Thyroid gland (tissue), 4 donors: ENCODE data around the gene EYS.

Experiments
- CTCF ChIP-seq, 6 experiments: fragments of 200-600 bp in 3 of 6; fragments of 450-650 bp in 3 of 6; sonication (generic) in 3 of 6; IDR thresholded peaks; one replicate each; pipeline ENCODE4 v1.5.1; 2016 to 2019; ENCODE audit warnings: antibody characterized with exemption in 6 of 6, mild to moderate bottlenecking in 2 of 6, inconsistent platforms in 1 of 6, moderate library complexity in 1 of 6
- POLR2A ChIP-seq, 2 donors: fragments of 450-650 bp; IDR thresholded peaks; one replicate each; pipeline ENCODE4 v1.6.1; 2017; ENCODE audit warnings: antibody characterized with exemption in 2 of 2, mild to moderate bottlenecking in 2 of 2, moderate library complexity in 1 of 2

GRCh38 chr6:64527899-64528298 is 1179.1 kb downstream of the EYS start:
- TF ChIP-seq CTCF (IDR thresholded peaks at IDR 0.05) (no peak), POLR2A (IDR thresholded peaks at IDR 0.05) (no peak)
